NCI-H345 (cell line): ENCODE measurements around the gene LRIT2.
A peak's percentile ranks its signal among the peaks of the same experiment; 100 is the strongest.

Experiments
- DNase-seq: peaks from one replicate; lab custom pipeline; 2025; lab: John Stamatoyannopoulos, UW

LRIT2 gene, protein sequence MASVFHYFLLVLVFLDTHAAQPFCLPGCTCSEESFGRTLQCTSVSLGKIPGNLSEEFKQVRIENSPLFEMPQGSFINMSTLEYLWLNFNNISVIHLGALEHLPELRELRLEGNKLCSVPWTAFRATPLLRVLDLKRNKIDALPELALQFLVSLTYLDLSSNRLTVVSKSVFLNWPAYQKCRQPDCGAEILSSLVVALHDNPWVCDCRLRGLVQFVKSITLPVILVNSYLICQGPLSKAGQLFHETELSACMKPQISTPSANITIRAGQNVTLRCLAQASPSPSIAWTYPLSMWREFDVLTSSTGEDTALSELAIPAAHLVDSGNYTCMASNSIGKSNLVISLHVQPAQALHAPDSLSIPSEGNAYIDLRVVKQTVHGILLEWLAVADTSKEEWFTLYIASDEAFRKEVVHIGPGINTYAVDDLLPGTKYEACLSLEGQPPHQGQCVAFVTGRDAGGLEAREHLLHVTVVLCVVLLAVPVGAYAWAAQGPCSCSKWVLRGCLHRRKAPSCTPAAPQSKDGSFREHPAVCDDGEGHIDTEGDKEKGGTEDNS

DNA sequence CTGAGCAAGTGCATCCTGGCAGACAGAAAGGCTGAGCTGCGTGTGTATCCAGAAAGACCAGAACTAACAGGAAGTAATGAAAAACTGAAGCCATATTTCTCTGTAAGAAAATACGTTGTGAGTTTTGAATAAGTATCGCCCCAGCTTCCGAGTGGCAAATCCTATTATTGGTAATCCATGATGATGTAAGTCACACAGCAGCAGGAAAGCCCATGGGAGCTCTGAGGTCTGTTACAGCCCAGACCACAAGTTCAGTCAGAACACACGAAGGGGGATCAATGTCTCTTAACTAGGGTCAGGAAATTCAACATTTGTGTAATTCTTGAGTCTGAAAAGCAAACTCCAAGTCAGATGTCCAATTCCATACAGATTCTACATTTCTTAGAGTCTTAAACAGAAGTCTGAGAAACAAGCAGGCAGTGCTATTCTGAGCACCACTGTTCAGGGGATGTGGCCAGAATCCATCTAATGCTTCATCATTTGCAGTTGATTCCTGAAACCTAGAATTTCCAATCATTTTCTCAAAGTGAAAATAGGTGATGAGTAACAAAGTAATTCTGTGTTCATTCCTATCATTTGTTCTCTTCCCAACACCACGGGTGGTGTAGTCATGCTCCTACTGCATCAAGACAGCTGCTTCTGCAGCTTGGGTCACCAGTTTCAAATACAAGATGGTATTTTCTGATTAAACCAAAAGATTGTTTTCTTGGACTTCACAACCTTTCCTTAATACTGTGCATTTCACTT is at the start of gene LRIT2:
Gene LRIT2 (minus strand): TSS at position 118 of the 747 bp plus-strand sequence. CDS start 24 bp downstream, at position 94.
- no peak for DNase-seq

DNA sequence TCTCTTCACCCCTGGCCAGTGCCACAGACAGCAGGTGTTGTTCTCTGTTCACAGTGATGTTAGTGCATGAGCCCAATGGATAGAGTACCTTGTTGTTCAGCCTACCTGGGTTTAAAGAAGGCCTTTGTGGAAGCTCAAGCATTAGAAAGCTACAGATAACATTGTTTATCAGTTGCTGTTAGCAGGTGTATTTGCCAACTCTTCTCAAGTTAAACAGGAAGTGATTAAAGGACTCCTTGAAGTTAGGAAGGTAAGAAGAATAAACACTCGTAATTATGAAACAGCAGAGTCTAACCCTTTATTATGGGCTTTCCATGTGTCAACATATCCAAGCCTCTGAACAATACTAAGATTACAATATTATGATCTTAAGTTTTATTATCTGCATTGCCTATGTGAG is 45.4 kb upstream of the LRIT2 start:
- DNase-seq = peak; percentile 65

DNA sequence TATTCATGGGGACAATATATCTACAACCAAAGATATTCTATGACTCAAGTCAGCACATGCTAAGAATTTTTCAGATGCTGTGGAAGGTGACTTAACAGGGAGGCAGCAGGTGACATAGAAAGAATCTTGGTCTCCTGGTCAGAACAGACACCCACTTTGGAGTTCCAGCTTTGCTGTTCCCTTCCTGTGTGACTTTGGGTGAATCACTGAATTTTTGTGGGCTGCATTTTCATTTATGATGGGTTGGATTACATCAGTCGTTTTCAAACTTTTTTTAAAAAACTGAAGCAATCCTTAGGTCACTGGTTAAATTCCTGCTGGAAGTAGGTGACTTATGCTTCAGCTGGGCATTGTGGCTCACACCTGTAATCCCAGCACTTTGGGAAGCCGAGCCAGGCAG is 44.4 kb upstream of the LRIT2 start:
- no peak for DNase-seq

DNA sequence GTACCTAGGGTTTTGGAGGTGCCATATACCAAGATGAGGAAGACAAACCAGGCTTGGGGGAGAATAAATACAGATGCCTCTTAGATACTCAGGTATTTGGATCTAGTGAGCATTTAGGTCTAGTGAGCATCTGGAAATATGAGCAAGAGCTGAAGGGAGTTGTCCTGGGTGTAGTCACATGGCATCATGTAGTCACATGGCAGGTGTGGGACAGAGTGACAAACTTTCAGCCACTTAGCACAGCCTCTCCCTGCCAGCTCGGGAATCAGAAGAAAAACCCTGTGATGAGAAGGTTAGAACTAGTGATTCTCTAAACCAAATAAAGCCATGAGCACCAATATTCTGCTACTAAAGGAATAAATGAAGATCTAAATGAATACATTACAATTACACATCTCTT is 43.8 kb upstream of the LRIT2 start:
- DNase-seq = no peak

DNA sequence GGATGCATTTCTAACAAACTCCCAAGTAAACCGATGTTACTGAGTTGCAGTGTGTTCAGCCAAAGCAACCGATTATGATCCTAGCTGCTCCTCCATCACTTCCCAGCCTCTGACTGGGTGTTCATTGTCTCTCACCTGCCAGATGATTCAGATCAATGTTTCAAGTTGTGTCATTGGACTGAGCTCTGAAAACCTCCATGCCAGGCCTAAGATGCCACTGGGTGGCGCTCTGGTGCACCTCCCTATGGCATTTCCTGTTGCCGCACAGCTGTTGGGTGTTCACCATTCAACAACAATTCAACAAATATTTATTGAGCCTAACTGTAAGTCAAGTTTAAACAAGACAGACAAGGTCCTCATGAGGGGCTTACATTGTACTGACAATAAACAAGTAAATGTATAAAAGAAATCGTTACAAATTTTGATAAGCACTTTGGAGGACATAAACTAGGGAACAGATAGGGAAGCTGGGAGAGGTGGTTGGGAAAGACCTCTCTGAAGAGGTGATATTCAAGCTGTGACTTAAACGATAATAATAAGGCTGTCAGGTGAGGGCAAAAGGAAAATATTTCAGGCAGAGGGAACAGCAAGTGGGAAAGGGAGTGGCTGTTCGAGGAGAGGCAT is 42.3 kb upstream of the LRIT2 start:
- DNase-seq = peak; percentile 42

DNA sequence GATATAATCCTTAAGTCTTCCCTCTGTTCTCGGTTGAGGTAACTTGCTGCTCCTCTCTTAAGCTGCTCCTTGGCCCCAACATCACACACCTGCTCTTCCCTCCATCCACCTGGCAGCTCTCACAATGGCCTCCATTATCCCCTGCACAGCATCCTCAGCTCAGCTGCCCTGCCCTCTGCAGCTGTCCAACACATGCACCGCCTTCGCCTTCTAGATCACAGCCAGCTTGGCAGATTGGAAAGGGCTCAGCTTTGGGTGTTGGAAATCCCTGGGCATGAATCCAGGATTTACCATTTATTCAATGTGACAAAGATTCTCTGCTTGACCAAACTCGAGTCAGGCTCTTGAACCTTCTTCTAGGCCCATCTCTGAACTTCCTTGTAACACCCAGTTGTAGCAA is 40.1 kb upstream of the LRIT2 start:
- DNase-seq = peak; percentile 50

DNA sequence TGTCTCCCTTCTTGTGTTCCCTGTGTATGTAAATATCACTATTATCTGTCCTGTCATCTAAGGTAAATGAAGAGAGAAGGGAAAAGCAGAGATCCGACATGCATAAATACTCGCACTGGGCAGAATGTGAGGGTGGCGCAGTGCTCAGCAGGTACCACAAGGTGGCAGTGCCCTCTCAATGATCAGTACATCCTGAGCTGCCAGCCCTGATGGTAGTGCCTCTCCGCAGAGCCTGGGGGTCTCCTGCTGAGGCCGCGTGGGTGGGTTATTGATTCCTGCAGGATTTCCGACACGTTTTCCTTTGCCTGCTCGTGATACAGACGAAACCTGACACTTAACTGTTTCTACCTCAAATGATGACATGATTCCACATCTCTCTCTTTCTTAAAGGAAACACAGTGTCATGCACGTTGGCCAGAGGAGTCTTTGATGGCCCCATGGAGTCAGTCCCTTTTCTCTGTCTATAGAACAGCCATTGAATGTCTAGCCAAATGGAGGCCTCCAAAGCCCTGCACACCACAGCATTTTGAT is 39.3 kb upstream of the LRIT2 start:
- peak; percentile 67 for DNase-seq

DNA sequence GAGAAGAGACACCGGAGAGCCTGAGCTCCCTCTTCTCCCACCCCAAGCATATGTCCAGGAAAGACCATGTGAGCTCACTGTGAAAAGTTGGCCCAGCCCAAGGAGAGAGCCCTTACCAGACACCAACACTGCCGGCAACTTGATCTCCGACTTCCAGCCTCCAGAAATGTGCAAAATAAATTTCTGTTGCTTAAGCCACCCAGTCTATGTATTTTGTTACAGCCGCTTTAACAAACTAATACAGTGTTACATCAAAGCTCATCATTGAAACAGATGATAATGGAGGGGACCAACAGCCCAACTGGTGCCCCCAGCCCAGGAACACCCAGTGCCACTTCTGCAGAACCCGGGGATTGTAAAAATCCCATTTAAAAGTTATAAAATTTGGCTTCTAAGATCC is 38.4 kb upstream of the LRIT2 start:
- DNase-seq = no peak

DNA sequence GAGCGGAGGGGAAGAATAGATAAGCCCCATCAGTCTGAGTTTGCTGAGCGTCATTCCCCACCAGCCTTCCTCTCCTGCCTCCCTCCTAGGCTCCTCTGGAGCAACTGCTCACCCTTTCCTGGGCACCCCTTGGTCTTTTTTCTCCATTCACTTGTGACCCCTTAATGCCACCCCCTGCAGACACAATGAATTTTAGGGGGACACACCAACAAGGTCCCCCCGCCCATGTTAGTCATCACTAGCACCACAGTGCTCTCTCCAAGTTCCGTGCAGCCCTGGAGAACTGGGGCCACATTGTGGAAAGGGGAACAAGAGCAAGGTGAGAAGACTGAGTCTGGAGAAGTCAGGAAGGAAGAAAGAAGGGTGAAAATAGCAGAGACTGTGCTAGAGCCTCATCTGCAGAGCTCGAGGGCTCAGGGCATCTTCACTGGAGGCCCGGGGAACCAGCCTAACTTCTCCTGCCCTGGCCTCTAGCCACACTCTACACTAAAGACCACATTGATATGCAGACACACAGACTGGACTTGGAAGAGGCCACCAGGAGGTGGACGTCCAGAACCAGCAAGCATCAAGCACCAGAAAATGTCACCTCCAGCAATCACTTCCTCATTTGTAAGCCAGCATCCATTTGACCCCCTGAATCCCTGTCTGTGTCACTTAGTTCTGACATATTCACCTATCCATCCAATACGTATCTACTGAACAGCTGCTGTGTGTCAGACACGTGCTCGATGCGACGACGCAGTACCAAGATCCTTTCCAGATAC is 37.0 kb upstream of the LRIT2 start:
- DNase-seq = no peak

DNA sequence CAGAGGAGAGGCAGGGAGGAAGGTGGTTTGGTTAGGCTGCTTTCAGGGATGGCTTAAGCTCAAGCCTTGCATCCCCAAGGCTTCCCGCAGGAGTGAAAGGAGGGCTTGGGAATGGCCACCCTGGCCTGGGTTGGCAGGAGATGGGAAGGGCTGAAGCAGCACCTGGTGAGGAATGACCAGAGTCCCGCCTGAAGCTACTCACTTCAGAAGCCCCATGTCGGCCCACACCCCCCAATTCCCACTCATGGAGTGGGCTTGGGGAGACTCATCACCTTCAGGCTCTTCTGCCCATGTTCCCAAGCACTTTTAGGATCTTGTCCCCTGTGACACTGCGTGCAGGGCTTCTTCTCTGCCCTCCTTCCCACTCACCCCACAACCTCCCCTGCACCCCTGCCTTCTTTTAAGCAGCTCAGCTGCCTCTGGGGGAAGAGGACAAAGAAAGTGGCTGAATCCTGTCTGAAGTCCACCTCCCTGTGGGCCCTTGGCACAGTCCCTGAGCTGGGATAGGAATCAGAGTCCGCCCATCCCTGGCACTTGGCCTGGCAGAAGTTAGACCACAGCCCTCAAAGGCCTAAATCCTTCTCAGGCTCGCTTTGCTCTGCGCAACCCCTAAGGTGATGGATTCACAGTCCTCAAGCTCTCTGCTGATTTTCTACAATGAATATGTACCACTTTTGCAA is 36.0 kb upstream of the LRIT2 start:
- no peak for DNase-seq

DNA sequence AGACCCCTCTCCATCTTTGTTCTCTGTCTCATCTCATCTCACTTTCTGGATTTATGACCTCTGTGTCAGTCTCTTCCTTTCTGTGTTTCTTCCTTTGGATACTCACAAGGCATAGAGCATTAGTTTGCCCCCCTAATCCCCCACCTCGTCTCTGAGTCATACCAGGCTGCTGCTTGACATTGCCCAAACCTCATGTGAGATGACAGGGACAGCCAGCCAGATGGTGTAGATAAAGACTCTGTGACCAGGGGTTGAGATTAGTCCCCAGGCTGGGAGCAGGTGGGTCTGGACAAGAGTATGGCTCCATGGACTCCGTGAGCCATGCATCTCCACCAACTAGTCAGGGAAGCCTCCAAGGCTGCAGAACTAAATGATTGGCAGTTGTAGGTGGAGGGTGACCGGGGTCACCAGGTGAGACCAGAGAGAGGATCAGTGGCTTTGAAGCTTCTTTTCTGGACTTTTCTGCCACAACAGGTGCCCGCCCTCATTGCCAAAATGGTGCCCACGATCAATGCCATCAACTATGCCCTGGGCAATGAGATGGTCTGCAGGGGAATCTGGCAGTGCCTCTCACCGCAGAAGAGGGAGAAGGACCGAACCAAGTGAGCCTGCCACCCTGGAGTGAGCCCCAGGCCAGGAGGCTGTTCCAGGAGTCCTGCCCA is 32.8 kb upstream of the LRIT2 start:
- DNase-seq = no peak

DNA sequence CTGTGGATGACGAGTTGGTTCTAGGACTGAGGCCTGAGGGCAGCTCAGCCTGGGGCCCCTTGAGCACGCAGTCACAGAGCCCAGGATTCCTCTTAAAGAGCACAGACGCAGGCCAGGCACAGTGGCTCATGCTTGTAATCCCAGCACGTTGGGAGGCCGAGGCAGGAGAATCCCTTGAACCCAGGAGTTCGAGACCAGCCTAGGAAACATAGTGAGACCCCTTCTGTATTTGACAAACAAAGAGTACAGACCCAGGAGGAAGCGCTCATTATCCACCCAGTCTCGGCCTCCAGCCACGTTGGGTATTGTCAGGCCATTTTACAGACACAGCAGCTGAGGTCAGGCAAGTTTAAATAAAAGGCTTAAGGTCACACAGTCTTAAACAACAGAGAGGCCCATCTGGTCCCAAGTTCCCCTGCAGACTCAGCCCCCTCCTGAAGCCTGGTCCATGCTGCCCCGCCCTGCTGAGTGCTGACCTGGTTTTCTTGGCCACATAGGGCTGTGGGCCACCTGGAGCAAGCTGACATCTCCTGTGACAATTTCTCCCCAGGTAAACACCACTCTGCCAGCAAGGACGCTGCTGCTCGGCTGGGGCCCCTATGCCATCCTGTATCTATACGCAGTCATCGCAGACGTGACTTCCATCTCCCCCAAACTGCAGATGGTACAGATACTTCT is 32.1 kb upstream of the LRIT2 start:
- DNase-seq = no peak

DNA sequence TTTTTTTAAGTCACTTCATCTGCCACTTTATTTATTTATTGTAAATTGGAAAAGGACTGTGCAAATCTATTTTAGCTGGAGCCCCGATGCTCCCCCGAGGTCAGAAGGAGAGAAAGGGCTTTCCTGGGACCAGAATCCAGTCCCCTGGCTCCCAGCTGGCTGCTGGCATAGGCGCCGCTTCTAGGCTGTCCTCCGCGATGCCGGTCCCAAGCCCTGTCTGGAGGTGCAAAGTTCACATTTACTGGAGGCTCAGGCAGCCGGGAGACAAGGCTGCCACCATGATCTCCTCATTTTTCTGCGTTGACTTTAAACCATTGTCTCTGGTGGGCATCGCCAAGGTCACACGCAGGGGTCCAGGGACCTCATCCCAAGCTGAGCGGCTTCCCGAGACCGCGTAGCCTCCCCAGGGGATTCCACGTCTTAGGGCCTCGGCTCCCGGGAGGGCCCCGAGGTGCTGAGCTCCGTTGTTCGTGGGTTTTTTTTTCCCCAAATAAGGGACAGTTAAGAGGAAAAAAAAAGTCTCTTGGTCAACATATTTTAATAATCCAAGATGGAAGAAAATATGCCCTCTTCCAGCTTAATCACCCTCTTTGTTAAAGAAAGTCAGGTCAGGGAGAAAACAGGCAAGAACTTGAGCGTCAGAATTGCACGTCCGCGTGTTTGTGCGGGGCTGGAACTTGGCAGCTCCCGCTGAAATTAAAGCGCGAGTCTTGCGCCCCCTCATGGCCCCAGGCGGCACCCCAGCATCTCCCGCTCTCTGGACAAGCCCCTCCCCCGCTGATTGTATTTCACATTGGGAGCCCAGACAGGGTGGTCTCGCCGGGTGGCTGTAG is 31.4 kb upstream of the LRIT2 start:
- DNase-seq = no peak

DNA sequence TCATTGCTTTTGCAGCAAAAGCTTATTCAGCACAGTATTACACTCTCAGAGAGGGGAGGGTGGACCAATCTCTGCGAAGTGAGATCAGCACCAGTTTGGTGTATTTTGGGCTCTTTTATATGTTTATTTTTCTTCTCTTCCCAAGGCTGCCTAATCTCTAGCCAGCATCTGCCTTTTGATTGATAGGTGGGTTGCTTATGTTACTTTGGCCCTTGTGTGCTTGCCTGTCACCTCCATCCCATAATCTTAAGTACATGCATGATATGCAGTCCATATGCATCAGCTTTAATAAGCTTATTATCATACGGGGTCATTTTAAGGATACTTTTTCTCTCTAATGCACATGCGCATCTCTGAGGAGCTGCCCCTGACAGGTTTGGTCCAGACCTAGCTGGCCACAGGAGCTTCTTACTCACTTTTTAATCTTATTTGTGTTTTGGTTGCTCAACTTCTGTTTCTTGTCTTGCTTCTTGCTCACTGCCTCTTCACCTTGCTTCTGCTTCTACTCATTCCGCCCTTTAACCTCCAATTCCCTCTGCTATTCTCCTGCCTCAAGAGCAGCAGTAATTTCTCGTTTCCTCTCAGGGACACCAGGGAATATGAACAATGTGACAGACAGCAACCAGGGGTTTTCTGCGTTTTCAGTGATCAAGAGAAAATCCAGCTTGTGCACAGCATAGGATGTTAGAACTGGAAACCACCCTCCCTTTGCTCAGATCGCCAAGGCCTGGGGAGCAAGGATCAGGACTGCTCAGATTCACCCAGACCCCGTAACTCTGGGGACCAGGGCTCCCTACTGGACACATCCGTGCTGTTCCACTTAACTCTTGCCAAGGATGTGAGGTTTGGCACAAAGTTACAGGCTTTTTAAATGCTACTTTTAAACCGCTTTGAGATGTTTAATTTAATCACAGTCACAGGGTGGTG is 29.5 kb upstream of the LRIT2 start:
- DNase-seq = no peak

DNA sequence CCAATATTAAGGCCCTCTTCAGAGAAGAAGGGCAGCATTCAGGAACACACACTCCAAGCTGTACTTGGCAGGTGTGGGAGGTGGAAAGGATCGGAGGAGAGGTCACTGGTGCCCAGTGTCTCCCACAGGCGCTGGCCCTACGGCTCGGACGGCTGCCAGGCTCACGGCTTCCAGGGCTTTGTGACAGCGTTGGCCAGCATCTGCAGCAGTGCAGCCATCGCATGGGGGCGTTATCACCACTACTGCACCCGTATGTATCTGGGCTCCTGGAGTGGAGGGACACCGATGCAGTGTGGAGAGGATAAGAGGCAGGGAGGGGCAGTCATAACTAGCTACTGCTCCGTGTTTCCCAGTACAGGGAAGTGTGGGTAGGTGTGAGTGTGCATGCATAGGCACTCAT is 23.4 kb upstream of the LRIT2 start:
- no peak for DNase-seq

DNA sequence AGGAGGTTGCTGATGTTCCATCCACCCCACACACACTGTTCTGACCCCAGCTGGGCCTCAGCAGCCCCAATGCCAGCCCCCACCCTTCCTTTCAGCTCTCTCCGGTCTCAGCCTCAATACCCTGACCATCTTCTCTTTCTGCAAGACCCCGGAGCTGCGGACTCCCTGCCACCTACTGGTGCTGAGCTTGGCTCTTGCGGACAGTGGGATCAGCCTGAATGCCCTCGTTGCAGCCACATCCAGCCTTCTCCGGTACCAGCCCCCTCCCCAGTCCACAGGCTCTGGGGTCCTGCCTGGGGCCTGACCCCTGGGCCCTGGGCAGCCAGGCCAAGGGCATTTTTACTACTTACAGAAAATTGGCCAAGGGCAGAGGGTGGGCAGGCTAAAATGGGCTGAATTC is 22.2 kb upstream of the LRIT2 start:
- DNase-seq = no peak

DNA sequence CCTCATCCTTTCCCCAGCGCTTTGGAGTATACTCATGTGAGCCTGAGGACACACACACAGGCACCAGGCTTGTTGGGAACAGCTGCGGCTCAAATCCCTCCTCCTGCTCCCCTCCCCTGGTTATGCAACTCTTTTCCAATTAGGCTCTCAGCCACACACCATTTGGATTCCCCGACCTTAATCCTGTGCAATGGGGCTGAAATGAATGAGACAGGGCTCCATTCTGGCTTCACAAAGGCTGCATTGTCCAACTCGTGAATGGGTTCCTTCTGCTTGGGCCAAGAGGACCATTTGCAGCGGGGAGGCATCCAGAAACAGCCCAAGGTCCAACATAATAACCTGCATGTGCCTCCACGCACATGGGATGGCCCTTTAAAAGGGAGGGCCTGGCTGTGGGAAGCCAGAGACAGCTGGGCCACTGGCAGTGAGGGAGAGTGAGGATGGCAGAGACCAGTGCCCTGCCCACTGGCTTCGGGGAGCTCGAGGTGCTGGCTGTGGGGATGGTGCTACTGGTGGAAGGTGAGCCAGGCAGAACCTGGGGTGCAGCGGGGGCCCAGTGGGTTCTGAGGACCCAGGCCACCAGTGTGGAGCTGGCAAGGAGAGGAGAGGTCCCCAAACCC is 19.4 kb upstream of the LRIT2 start, which contains the start of gene RGR:
Gene RGR (plus strand): TSS at position 403 of the 620 bp plus-strand sequence. CDS start 38 bp downstream, at position 441.
- peak; percentile 3 for DNase-seq
